HL-60/S4 treated with retinoic acid at 250 ng/mL for 4 days and 3 days (cell line): ENCODE results near the gene FUOM.

Experiments
- in situ Hi-C: fragments of 300-500 bp; cut with MboI; formaldehyde crosslinking; loops from 2 replicates; pipeline ENCODE4 v1.7.0; 2022; ENCODE audit warnings: low sequenced_read_pairs

Gene FUOM

GRCh38 chr10:133315847-133316246 is 42.0 kb downstream of the FUOM start:
- in situ Hi-C loops = no loop called here

- in situ Hi-C loops = no loop called here
Measured at GRCh38 chr10:133314911-133315310, 42.9 kb downstream of the FUOM start.

- in situ Hi-C loops = no loop called here
Measured at GRCh38 chr10:133313192-133313591, 44.6 kb downstream of the FUOM start.

- in situ Hi-C loops = no loop called here
Measured at GRCh38 chr10:133312769-133313145, 45.1 kb downstream of the FUOM start.

GRCh38 chr10:133312016-133312768 is 45.6 kb downstream of the FUOM start:
- in situ Hi-C loops = no loop called here

GRCh38 chr10:133311570-133311969 is 46.2 kb downstream of the FUOM start:
- in situ Hi-C loops = no loop called here

- in situ Hi-C loops = no loop called here
Measured at GRCh38 chr10:133310789-133311188, 47.0 kb downstream of the FUOM start.

- in situ Hi-C loops = no loop called here
Measured at GRCh38 chr10:133310399-133310755, 47.4 kb downstream of the FUOM start.

- in situ Hi-C loops = loop anchor here (10.0 kb wide), 1 partner anchor 165 kb away; no protein-coding TSS in a partner anchor
Measured at GRCh38 chr10:133309720-133310398, 48.0 kb downstream of the FUOM start.

GRCh38 chr10:133309100-133309719 is 48.6 kb downstream of the FUOM start:
- in situ Hi-C loops = loop anchor here (10.0 kb wide), 1 partner anchor 164 kb away; no protein-coding TSS in a partner anchor

- in situ Hi-C loops = loop anchor here (10.0 kb wide), 1 partner anchor 164 kb away; no protein-coding TSS in a partner anchor
Measured at GRCh38 chr10:133308421-133309099, 49.3 kb downstream of the FUOM start, which contains the start of the genes TUBGCP2 and ZNF511. TSS of gene TUBGCP2 (minus strand) at chr10:133308872. CDS start at chr10:133302941, 5,931 bp downstream. TSS of gene ZNF511 (plus strand) at chr10:133308914. CDS start at chr10:133308944, 30 bp downstream.

GRCh38 chr10:133307776-133308420 is 49.9 kb downstream of the FUOM start:
- in situ Hi-C loops = loop anchor here (10.0 kb wide), 1 partner anchor 163 kb away; no protein-coding TSS in a partner anchor

- in situ Hi-C loops = loop anchor here (10.0 kb wide), 1 partner anchor 162 kb away; no protein-coding TSS in a partner anchor
Measured at GRCh38 chr10:133306941-133307379, 50.9 kb downstream of the FUOM start.

GRCh38 chr10:133306097-133306476 is 51.7 kb downstream of the FUOM start:
- in situ Hi-C loops = loop anchor here (10.0 kb wide), 1 partner anchor 161 kb away; no protein-coding TSS in a partner anchor
